Type B pancreatic cell (in vitro differentiated cells): Measurements from ENCODE around the gene STAC3. TPM values are rescaled to one million over a fixed set of nuclear protein-coding genes. Genes with fewer than 3 reads are reported as not detected.

Source experiments
- DNase-seq: peaks from one replicate; pipeline ENCODE4 v3.0.0; 2021; ENCODE audit warnings: mixed read lengths; ENCODE audit not compliant: unreplicated experiment; ENCODE audit errors: extremely low spot score
- H3K27ac Mint-ChIP-seq: 2 replicates; pipeline ENCODE4 v1.8.0; 2021; ENCODE audit warnings: mild to moderate bottlenecking, mixed read lengths
- H3K27me3 Mint-ChIP-seq: 2 replicates; pipeline ENCODE4 v1.8.0; 2021; ENCODE audit warnings: mixed read lengths
- H3K36me3 Mint-ChIP-seq: 2 replicates; pipeline ENCODE4 v1.8.0; 2021; ENCODE audit warnings: mixed read lengths
- H3K4me1 Mint-ChIP-seq: one replicate; pipeline ENCODE4 v1.8.0; 2021; ENCODE audit warnings: mixed read lengths; ENCODE audit not compliant: unreplicated experiment
- H3K4me3 Mint-ChIP-seq: 2 replicates; pipeline ENCODE4 v1.8.0; 2021; ENCODE audit warnings: mild to moderate bottlenecking, mixed read lengths
- H3K9me3 Mint-ChIP-seq: 2 replicates; pipeline ENCODE4 v1.8.0; 2021; ENCODE audit warnings: mixed read lengths
- CTCF ChIP-seq: fragments of 200-600 bp; sonication (generic); conservative IDR thresholded peaks from 2 replicates; pipeline ENCODE4 v1.5.0; 2021; ENCODE audit warnings: antibody characterized with exemption, mild to moderate bottlenecking
- total RNA-seq: library from RNA; stranded (reverse); gene quantifications from 2 replicates; pipeline ENCODE4 v1.2.1, GENCODE V29; 2021; ENCODE audit warnings: low replicate concordance

The STAC3 gene
- total RNA-seq, 1 donor from 2014 or later: 4.8 TPM

DNA sequence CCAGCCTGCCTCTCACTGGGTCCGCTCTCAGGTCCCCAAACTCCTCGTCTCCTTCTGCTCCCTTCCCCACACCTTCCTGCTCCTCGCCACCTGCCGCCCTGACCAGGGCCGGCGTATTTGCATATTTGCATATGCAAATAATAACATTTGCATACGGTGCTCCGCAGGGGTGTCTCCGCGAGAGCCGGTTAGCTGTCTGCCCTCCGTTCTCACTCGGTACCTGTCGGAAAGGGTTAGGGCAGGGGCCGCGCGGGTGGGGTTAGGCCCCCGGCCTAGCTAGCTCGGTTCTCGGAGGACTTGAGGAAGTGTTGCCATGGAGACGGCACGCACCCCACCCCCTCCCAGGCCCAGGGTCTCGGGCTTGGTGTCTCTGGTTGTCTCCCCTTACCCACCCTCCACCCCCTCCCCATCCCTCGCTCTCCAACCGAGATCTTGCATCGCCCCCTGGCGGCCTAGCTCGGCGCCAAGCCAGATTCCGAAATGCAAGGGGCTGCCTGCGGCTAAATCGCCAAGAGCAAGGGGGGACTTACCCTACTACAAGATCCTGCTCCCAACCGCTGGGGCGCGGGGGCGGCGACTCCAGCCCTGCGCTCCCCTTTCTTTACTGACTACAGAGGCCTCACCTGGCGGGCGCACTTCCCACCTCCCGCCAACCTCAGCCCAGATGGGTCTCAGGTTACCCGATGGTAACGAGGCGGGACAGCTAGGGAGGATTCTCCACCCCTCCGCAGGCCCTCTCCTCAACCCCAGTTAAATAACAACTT lies 8.1 kb downstream of the STAC3 start:
- H3K36me3 Mint-ChIP-seq: peaks cover 3% of the 10 kb centered on the region
- DNase-seq: peak; percentile 90
- H3K4me3 Mint-ChIP-seq: peak overlapping the region; percentile 90
- TF ChIP-seq CTCF: peak; percentile 83
- H3K27ac Mint-ChIP-seq: peak overlapping the region; percentile 61
- peaks cover 44% of the 10 kb centered on the region for H3K4me1 Mint-ChIP-seq
- no peaks in the 10 kb centered on the region for H3K9me3 Mint-ChIP-seq
- peaks cover 56% of the 10 kb centered on the region for H3K27me3 Mint-ChIP-seq

DNA sequence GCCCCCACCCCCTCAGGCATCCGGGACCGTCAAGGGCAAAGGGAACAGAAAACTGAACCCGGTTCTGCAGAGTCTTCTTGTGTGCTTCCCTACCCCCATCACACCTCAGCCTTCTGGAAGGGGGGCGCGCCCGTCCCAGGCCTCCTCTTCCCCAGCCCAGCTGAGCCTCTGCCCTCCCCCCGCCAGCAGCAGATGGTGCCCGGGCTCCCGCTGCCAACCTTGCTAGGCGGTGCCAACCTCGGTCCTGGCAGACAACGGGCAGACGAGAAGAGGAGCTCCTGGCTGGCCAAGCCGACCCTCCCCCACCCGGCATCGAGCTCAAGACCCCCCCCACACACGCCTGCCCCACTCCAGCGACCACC lies 8.7 kb downstream of the STAC3 start:
- Mint-ChIP-seq H3K4me1 (peaks cover 49% of the 10 kb centered on the region), H3K27ac (peak overlapping the region; percentile 48), H3K36me3 (peaks cover 3% of the 10 kb centered on the region), H3K9me3 (no peaks in the 10 kb centered on the region), H3K4me3 (peak overlapping the region; percentile 90), H3K27me3 (peaks cover 62% of the 10 kb centered on the region)
- no peak for DNase-seq
- no peak for TF ChIP-seq CTCF

DNA sequence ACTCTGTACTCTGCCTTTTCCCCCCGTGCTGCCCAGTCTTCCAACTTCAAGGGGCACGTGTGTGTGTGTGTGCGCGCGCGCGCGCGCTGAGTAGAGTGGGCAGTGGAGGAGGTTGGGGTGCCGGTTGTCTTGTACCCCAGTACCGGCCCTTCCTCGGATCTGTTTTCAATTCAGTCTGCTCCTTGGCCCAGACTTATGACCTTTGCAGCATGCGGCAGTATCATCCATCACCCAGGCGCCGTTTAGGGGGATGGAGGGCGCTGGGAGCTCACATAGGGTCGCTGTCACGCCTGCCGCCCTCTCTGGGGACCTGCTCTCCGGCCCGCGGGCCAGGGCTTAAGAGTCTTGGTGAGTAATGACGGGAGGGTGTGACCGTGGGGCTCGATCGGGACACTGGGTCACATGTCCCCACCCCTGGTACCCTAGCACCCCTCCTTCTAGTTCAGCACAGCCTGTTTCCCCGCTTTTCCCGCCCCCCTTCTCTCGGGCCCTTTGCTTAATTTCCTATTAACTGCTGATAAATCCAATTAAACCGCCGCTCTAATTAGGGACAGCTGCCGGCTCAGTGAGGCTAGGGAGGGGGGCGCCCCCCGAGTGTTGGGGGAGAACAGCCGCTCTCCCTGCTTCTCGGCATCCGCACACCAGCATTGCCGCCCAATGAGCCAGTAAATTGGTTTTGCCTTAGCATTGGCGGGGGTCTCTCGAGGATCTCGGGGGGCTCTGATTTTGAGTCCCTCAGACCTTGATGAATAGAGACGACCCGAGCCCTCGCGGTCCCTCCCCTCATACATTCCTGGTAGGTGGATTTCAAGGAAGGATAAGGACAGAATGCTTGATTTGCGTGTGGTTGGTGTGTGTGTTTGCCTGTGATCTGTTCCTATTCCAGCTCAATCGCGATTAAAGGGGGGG lies 9.3 kb downstream of the STAC3 start:
- Mint-ChIP-seq H3K36me3 (peaks cover 2% of the 10 kb centered on the region), H3K27me3 (peaks cover 68% of the 10 kb centered on the region), H3K4me1 (peaks cover 51% of the 10 kb centered on the region), H3K27ac (peak overlapping the region; percentile 93), H3K9me3 (no peaks in the 10 kb centered on the region), H3K4me3 (peak overlapping the region; percentile 88)
- TF ChIP-seq CTCF: peak; percentile 5
- DNase-seq: no peak

GRCh38 chr12:57240926-57241401 lies 10.0 kb downstream of the STAC3 start:
- H3K4me1 Mint-ChIP-seq: peaks cover 50% of the 10 kb centered on the region
- peak; percentile 47 for TF ChIP-seq CTCF
- no peaks in the 10 kb centered on the region for H3K36me3 Mint-ChIP-seq
- H3K9me3 Mint-ChIP-seq: no peaks in the 10 kb centered on the region
- peaks cover 73% of the 10 kb centered on the region for H3K27me3 Mint-ChIP-seq
- H3K4me3 Mint-ChIP-seq: peak overlapping the region; percentile 88
- peak overlapping the region; percentile 93 for H3K27ac Mint-ChIP-seq
- no peak for DNase-seq

- H3K4me1 Mint-ChIP-seq: peaks cover 52% of the 10 kb centered on the region
These were observed 10.7 kb downstream of the STAC3 start for GRCh38 chr12:57240066-57240921.

More at GRCh38 chr12:57240066-57240921, 10.7 kb downstream of the STAC3 start:
- Mint-ChIP-seq H3K9me3 (no peaks in the 10 kb centered on the region), H3K27ac (peak overlapping the region; percentile 93), H3K36me3 (no peaks in the 10 kb centered on the region), H3K4me3 (peak overlapping the region; percentile 88), H3K27me3 (peaks cover 76% of the 10 kb centered on the region)
- no peak for DNase-seq
- TF ChIP-seq CTCF: no peak
